ENCODE data around the gene CXCR2. TPM values are rescaled to one million over a fixed set of nuclear protein-coding genes. Genes with fewer than 3 reads are reported as not detected.

CXCR2 gene
- total RNA-seq, 6 experiments from 2014 or later, result 0.81 to 2.6 (median 1.2) TPM

DNA sequence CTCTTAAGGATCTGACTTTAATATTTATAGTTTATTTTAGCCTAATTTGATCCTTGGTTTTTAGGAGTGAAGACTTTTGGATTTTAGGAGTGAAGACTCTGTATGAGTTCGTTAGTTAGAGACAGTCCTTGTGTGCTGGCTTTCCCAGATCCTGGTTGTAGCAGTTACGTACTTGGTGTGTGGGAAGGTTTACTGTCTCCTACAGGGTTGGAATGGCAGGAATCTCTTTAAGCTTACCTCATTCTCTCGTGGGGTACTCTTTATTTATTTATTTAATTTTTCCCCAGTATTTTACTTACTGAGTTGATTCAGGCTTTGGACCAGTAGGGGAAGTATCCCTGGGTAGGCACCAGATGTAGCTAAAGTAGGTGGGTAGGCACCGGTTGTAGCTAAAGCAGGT is 1.8 kb upstream of the CXCR2 start:
- intact Hi-C loops (cut with DNase I), result no loop called here
- Histone ChIP-seq H3K4me3 (no peak overlapping the region), H3K36me3 (no peaks in the 10 kb centered on the region), H3K27me3 (no peaks in the 10 kb centered on the region), H3K9me3 (no peaks in the 10 kb centered on the region), H3K27ac (no peak overlapping the region), H3K4me1 (no peaks in the 10 kb centered on the region)
- ATAC-seq (no peak), DNase-seq (no peak)
- TF ChIP-seq, protein P1, sequence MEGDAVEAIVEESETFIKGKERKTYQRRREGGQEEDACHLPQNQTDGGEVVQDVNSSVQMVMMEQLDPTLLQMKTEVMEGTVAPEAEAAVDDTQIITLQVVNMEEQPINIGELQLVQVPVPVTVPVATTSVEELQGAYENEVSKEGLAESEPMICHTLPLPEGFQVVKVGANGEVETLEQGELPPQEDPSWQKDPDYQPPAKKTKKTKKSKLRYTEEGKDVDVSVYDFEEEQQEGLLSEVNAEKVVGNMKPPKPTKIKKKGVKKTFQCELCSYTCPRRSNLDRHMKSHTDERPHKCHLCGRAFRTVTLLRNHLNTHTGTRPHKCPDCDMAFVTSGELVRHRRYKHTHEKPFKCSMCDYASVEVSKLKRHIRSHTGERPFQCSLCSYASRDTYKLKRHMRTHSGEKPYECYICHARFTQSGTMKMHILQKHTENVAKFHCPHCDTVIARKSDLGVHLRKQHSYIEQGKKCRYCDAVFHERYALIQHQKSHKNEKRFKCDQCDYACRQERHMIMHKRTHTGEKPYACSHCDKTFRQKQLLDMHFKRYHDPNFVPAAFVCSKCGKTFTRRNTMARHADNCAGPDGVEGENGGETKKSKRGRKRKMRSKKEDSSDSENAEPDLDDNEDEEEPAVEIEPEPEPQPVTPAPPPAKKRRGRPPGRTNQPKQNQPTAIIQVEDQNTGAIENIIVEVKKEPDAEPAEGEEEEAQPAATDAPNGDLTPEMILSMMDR (IDR thresholded peaks at IDR 0.05), result no peak
- no peak for TF ChIP-seq POLR2A (IDR thresholded peaks at IDR 0.05)
- 57% methylated on average over 4 of the region's 4 CpGs for WGBS (ENCODE audit: insufficient coverage, low coverage, low lambda C conversion rate, missing lambda C conversion rate)

DNA sequence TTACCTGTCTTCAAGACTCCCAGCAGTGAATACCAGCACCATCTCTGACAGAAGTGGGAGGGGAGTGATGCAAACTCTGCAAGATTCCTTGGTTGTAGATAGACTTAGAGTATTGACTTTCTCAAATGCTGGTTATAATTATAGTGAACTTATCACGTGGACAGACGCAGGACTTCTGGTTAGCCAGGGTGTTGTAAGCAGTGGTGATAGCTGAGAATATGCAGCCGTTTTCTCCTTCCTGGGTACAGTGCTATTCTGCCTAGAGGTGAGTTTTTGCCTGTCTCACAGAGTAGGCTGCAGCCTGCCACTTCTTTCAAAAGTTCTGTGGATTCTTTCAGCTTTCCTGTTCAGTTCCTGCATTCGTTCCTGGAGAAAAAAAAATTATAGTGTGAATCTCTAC is 733 bp upstream of the CXCR2 start:
- intact Hi-C loops (cut with DNase I), result no loop called here
- 5% methylated on average over 4 of the region's 4 CpGs for WGBS (ENCODE audit: insufficient coverage, low coverage, low lambda C conversion rate, missing lambda C conversion rate)

DNA sequence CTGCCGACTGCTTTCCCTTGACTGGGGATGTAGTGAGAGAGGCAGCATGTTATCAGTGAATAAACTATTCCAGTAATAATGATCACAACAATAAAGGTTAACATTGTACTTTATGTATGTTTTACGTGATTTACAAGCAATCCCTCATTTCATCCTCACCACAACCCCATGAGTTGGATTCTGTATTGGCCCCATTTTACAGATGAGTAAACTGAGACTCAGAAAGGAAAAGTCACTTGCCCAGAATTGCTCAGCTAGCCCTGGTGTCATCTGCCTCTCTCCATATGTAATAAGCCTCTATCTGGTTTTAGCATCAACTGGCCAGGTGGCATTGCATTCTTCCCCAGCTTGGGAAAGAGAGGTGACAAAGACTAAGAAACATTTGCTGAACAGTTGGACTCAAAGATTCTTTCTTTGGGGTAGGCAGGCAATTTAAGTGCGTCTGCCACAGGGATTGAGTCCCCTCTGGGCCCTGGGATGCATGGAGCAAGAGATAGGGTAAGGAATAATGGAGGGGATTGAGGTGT is 2.2 kb downstream of the CXCR2 start:
- Histone ChIP-seq H3K36me3 (no peaks in the 10 kb centered on the region), H3K4me1 (no peaks in the 10 kb centered on the region), H3K9me3 (no peaks in the 10 kb centered on the region), H3K27me3 (no peaks in the 10 kb centered on the region), H3K4me3 (no peak overlapping the region), H3K27ac (no peak overlapping the region)
- ATAC-seq, result no peak
- no peak for TF ChIP-seq POLR2A (IDR thresholded peaks at IDR 0.05)
- TF ChIP-seq, protein P1 (IDR thresholded peaks at IDR 0.05), result no peak
- no peak for DNase-seq
- WGBS (ENCODE audit: insufficient coverage, low coverage, low lambda C conversion rate, missing lambda C conversion rate), result 61% methylated on average over 3 of the region's 3 CpGs
- intact Hi-C loops (cut with DNase I), result no loop called here

More for the DNA sequence above, 733 bp upstream of the CXCR2 start:
- Histone ChIP-seq H3K36me3 (no peaks in the 10 kb centered on the region), H3K27me3 (no peaks in the 10 kb centered on the region), H3K9me3 (no peaks in the 10 kb centered on the region), H3K4me3 (no peak overlapping the region), H3K4me1 (no peaks in the 10 kb centered on the region), H3K27ac (no peak overlapping the region)
- DNase-seq (no peak), ATAC-seq (no peak)
- no peak for TF ChIP-seq POLR2A (IDR thresholded peaks at IDR 0.05)
- TF ChIP-seq, protein P1 (IDR thresholded peaks at IDR 0.05), result no peak

DNA sequence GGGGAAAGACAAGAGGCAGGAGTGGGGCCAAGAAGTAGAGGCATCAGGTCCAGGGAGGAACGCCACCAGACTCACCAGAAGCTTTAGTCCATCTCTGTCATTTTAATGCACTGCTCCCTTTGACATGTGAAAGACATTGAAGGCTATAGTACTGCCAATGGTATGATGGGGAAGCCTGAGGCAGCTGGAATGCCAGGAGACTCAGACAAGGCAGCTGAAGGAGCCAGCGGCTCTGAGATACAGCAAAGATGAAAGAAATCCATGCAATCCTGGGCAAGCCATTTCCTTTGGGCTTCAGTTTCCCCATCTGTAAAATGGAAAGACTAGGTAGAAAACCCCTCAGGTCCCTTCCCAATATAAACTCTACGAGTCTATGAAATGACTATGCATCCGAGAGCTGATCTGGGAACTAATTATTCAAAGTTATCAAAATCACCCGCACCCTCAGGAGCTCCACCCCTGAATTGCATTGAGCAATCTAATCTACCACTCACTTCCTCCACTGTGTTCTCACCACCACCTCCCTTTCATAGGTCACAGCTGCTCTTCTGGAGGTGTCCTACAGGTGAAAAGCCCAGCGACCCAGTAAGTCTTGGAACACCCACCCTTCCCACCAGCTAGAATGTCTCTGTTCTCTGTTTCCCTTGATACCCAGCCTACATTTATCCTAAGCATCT is 3.1 kb downstream of the CXCR2 start:
- intact Hi-C loops (cut with DNase I), result no loop called here
- Histone ChIP-seq H3K4me1 (no peaks in the 10 kb centered on the region), H3K9me3 (no peaks in the 10 kb centered on the region), H3K27me3 (no peaks in the 10 kb centered on the region), H3K36me3 (no peaks in the 10 kb centered on the region), H3K27ac (peak overlapping the region in 1 of 3 donors; percentile 13), H3K4me3 (no peak overlapping the region)
- DNase-seq (no peak), ATAC-seq (peak in 2 of 4 donors; percentile 20 to 25)
- WGBS (ENCODE audit: insufficient coverage, low coverage, low lambda C conversion rate, missing lambda C conversion rate), result 57% methylated on average over 6 of the region's 6 CpGs
- TF ChIP-seq POLR2A (IDR thresholded peaks at IDR 0.05), result no peak
- TF ChIP-seq, protein P1 (IDR thresholded peaks at IDR 0.05), result no peak
